VCaP (cell line): ENCODE data around the gene EPHA7.

Experiments used
- H3K27ac ChIP-seq: fragments of 450-650 bp; 2 replicates; pipeline ENCODE4 v1.5.1; 2017
- TF ChIP-seq, protein P1 (sequence below): fragments of 450-650 bp; conservative IDR thresholded peaks from 2 replicates; pipeline ENCODE4 v1.5.1; 2017; ENCODE audit warnings: mild to moderate bottlenecking, moderate library complexity

EPHA7 gene

DNA sequence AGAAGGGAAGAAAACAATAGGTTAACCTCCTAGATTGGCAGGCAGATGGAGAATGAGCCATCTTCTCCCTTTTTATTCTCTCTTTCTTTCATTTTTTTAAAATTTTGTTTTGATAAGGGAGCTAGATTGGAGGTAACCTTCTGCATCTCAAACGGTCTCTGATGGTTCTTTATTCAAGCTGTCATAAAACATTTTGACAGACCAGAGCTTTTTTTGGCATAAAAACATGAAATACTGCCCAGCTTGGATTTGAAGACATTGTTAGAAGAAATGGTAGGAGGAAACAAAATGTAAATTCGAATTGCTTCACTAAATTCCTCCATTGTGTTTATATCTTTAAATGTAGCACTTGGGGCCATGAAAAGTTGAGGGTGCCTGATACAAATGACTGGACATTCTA is 158.5 kb downstream of the EPHA7 start:
- TF ChIP-seq, protein P1, sequence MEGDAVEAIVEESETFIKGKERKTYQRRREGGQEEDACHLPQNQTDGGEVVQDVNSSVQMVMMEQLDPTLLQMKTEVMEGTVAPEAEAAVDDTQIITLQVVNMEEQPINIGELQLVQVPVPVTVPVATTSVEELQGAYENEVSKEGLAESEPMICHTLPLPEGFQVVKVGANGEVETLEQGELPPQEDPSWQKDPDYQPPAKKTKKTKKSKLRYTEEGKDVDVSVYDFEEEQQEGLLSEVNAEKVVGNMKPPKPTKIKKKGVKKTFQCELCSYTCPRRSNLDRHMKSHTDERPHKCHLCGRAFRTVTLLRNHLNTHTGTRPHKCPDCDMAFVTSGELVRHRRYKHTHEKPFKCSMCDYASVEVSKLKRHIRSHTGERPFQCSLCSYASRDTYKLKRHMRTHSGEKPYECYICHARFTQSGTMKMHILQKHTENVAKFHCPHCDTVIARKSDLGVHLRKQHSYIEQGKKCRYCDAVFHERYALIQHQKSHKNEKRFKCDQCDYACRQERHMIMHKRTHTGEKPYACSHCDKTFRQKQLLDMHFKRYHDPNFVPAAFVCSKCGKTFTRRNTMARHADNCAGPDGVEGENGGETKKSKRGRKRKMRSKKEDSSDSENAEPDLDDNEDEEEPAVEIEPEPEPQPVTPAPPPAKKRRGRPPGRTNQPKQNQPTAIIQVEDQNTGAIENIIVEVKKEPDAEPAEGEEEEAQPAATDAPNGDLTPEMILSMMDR = no peak
- H3K27ac ChIP-seq = no peak overlapping the region

DNA sequence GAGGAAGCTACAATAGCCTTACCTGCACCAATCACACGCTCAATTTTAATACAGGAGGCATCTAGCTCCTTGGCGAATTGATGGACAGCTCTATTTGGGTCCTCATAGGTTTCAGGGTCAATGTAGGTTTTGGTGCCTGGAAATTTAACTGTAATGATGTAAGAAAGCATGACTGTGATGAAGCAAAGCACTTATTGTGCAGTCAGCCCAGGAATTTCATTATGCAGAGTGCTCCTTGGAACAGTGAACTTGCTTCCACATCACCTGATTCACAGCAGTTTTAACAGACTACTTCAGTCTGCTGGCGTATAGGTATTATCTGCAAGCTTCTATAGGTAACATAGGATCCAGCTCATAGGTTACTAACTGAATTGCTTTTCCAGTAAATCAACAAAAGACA is 160.0 kb downstream of the EPHA7 start:
- TF ChIP-seq, protein P1 = no peak
- H3K27ac ChIP-seq = no peak overlapping the region

GRCh38 chr6:93252930-93253329 is 166.4 kb downstream of the EPHA7 start:
- H3K27ac ChIP-seq = no peak overlapping the region
- TF ChIP-seq, protein P1 = no peak

DNA sequence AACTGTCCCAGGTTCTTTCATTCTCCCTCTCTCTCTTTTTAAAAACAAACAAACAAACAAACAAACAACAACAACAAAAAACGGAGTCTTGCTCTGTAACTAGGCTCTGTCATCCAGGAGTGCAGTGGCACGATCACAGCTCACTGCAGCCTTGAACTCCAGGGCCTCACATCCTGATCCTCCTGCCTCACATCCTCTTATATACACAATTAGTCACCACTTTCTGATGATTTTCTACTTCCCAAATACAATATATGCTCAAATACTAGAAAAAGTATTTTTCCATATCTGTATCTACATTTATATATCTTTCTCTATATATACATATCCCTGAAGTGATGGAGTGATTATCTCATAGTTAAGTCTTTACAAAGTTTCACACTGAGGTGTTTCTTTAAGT is 170.7 kb downstream of the EPHA7 start:
- TF ChIP-seq, protein P1 = no peak
- no peak overlapping the region for H3K27ac ChIP-seq

GRCh38 chr6:93243231-93243778 is 176.1 kb downstream of the EPHA7 start:
- H3K27ac ChIP-seq = no peak overlapping the region
- TF ChIP-seq, protein P1 = no peak

DNA sequence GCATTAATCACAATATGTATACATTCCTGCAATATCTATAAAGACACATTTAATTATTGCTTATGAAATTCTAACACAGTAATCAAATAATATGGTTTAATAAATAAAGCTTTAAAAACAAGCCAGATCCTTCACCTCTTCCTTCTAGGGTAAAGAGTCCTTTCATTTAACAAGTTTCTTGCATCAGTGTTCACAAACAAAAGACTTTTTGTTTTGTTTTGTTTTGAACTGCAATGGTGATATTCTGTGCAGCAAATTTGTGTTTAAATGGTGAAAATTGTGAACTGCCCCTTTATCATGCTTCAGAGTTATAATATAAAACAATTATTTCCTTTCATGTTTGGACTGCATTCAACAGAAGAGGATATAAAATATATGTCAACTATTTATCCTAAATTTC is 177.3 kb downstream of the EPHA7 start:
- TF ChIP-seq, protein P1 = no peak
- H3K27ac ChIP-seq = peak overlapping the region; percentile 1; the same call in 1 of the 2 replicates

GRCh38 chr6:93238632-93239031 is 180.7 kb downstream of the EPHA7 start:
- H3K27ac ChIP-seq = no peak overlapping the region
- TF ChIP-seq, protein P1 = no peak
